ENCODE results near the gene PPM1F.

Gene PPM1F

GRCh38 chr22:21921184-21921721, 31.4 kb downstream of the PPM1F start:
- H3K9me3 ChIP-seq = no peaks in the 10 kb centered on the region
- H3K27me3 ChIP-seq = no peaks in the 10 kb centered on the region
- H3K4me3 ChIP-seq (ENCODE audit: low read depth, low read length) = no peak overlapping the region
- DNase-seq = no peak
- H3K4me1 ChIP-seq = no peaks in the 10 kb centered on the region
- H3K36me3 ChIP-seq = no peaks in the 10 kb centered on the region; the same call in 1 of the 2 replicates
- TF ChIP-seq CTCF (IDR thresholded peaks at IDR 0.05; ENCODE audit: low read depth, low read length) = no peak

GRCh38 chr22:21920341-21921183, 32.1 kb downstream of the PPM1F start:
- DNase-seq = no peak
- no peak overlapping the region for H3K4me3 ChIP-seq (ENCODE audit: low read depth, low read length)
- no peaks in the 10 kb centered on the region for H3K9me3 ChIP-seq
- H3K4me1 ChIP-seq = no peaks in the 10 kb centered on the region
- TF ChIP-seq CTCF (IDR thresholded peaks at IDR 0.05; ENCODE audit: low read depth, low read length) = no peak
- H3K36me3 ChIP-seq = no peaks in the 10 kb centered on the region; the same call in 1 of the 2 replicates
- no peaks in the 10 kb centered on the region for H3K27me3 ChIP-seq

- Histone ChIP-seq H3K4me1 (no peaks in the 10 kb centered on the region), H3K36me3 (no peaks in the 10 kb centered on the region), H3K4me3 (ENCODE audit: low read depth, low read length) (no peak overlapping the region), H3K9me3 (no peaks in the 10 kb centered on the region), H3K27me3 (no peaks in the 10 kb centered on the region)
- no peak for DNase-seq
- TF ChIP-seq CTCF (IDR thresholded peaks at IDR 0.05; ENCODE audit: low read depth, low read length) = no peak
Observed at GRCh38 chr22:21919526-21920307, 32.9 kb downstream of the PPM1F start.

- Histone ChIP-seq H3K27me3 (no peaks in the 10 kb centered on the region), H3K4me3 (ENCODE audit: low read depth, low read length) (no peak overlapping the region), H3K9me3 (no peaks in the 10 kb centered on the region), H3K4me1 (no peaks in the 10 kb centered on the region), H3K36me3 (no peaks in the 10 kb centered on the region)
- TF ChIP-seq CTCF (IDR thresholded peaks at IDR 0.05; ENCODE audit: low read depth, low read length) = no peak
- no peak for DNase-seq
Observed at GRCh38 chr22:21918466-21919185, 34.0 kb downstream of the PPM1F start.

GRCh38 chr22:21917959-21918261, 34.7 kb downstream of the PPM1F start:
- H3K36me3 ChIP-seq = no peaks in the 10 kb centered on the region
- no peak for TF ChIP-seq CTCF (IDR thresholded peaks at IDR 0.05; ENCODE audit: low read depth, low read length)
- no peak overlapping the region for H3K4me3 ChIP-seq (ENCODE audit: low read depth, low read length)
- no peaks in the 10 kb centered on the region for H3K4me1 ChIP-seq
- H3K9me3 ChIP-seq = no peaks in the 10 kb centered on the region
- H3K27me3 ChIP-seq = no peaks in the 10 kb centered on the region
- DNase-seq = no peak

All from BE2C (cell line).